IMR-90 (cell line): ENCODE results near the gene ABTB2. TPM values are rescaled to one million over a fixed set of nuclear protein-coding genes. Genes with fewer than 3 reads are reported as not detected.

ENCODE experiments used
- ATAC-seq: fragments of 200-7000 bp; cut with Tn5 transposase; 2 replicates; pipeline ENCODE4 v1.9.1; 2020; ENCODE audit warnings: low read depth, mild to moderate bottlenecking, moderate library complexity
- BruUV-seq: library from RNA; stranded (reverse); fragments of 400-500 nt; replicated peaks from 2 replicates; lab custom pipeline; 2021; lab: Mats Ljungman, UMichigan
- CTCF ChIA-PET: fragments of 300-600 bp; formaldehyde crosslinking; extraction: SDS; loops from one replicate; lab custom pipeline; 2021; ENCODE audit warnings: antibody characterized with exemption; lab: Yijun Ruan, JAX
- POLR2A ChIA-PET: fragments of 300-600 bp; sonication (Branson Sonifier 250); formaldehyde crosslinking; loops from one replicate; lab custom pipeline; 2022; ENCODE audit warnings: antibody characterized with exemption; ENCODE audit not compliant: unreplicated experiment; lab: Charles Lee
- DNase-seq: peaks from one replicate; pipeline ENCODE4 v3.0.0; 2013
- H2AFZ ChIP-seq: replicated peaks from 2 replicates; pipeline ENCODE3; 2013; ENCODE audit warnings: low read length, mild to moderate bottlenecking; ENCODE audit not compliant: poor library complexity
- H2AK5ac ChIP-seq: 2 replicates; pipeline ENCODE4 v1.6.1; 2013; ENCODE audit warnings: low read depth, low read length, inconsistent platforms
- H2AK9ac ChIP-seq: replicated peaks from 2 replicates; pipeline ENCODE3; 2013; ENCODE audit warnings: mild to moderate bottlenecking, low read depth, low read length, moderate library complexity; ENCODE audit not compliant: poor library complexity
- H2BK120ac ChIP-seq: 2 replicates; pipeline ENCODE4 v1.6.1; 2013; ENCODE audit warnings: low read depth, low read length, inconsistent platforms
- H2BK15ac ChIP-seq: 3 replicates; pipeline ENCODE4 v1.6.1; 2013; ENCODE audit warnings: low read depth, low read length, inconsistent platforms
- H2BK20ac ChIP-seq: 2 replicates; pipeline ENCODE4 v1.6.1; 2013; ENCODE audit warnings: low read depth, mild to moderate bottlenecking, inconsistent platforms, low read length, moderate library complexity
- H2BK5ac ChIP-seq: 2 replicates; pipeline ENCODE4 v1.6.1; 2013; ENCODE audit warnings: mild to moderate bottlenecking, low read depth, low read length, inconsistent platforms; ENCODE audit not compliant: poor library complexity, severe bottlenecking
- H3K14ac ChIP-seq: replicated peaks from 2 replicates; pipeline ENCODE4 v1.6.1; 2013; ENCODE audit warnings: low read depth, low read length, inconsistent platforms
- H3K18ac ChIP-seq: 2 replicates; pipeline ENCODE4 v1.6.1; 2013; ENCODE audit warnings: low read depth, low read length, control low read depth
- H3K23ac ChIP-seq: 2 replicates; pipeline ENCODE4 v1.6.1; 2013; ENCODE audit warnings: low read depth, low read length, inconsistent platforms
- H3K27ac ChIP-seq: 2 replicates; pipeline ENCODE4 v1.5.1; 2013; ENCODE audit warnings: mild to moderate bottlenecking, control low read depth, low read length; ENCODE audit not compliant: insufficient read depth
- H3K27me3 ChIP-seq: 2 replicates; pipeline ENCODE4 v1.6.1; 2013; ENCODE audit warnings: low read length; ENCODE audit not compliant: control insufficient read depth, insufficient read depth
- H3K36me3 ChIP-seq: 2 replicates; pipeline ENCODE4 v1.6.1; 2013; ENCODE audit warnings: low read length, mixed read lengths; ENCODE audit not compliant: control insufficient read depth, insufficient read depth
- H3K4ac ChIP-seq: 2 replicates; pipeline ENCODE4 v1.6.1; 2013; ENCODE audit warnings: low read depth, low read length, inconsistent platforms
- H3K4me1 ChIP-seq: 2 replicates; pipeline ENCODE4 v1.6.1; 2013; ENCODE audit warnings: low read length, mixed read lengths; ENCODE audit not compliant: control insufficient read depth, insufficient read depth
- H3K4me2 ChIP-seq: 2 replicates; pipeline ENCODE4 v1.6.1; 2013; ENCODE audit warnings: low read depth, mild to moderate bottlenecking, control low read depth, low read length, moderate library complexity
- H3K4me3 ChIP-seq: 2 replicates; pipeline ENCODE4 v1.5.1; 2013; ENCODE audit warnings: low read depth, mild to moderate bottlenecking, control low read depth, low read length, moderate library complexity; ENCODE audit not compliant: insufficient read depth
- H3K56ac ChIP-seq: 2 replicates; pipeline ENCODE4 v1.6.1; 2013; ENCODE audit warnings: low read length, inconsistent platforms; ENCODE audit not compliant: insufficient read depth; ENCODE audit errors: extremely low read depth
- H3K79me1 ChIP-seq, 2 experiments: 2 replicates each; pipeline ENCODE4 v1.6.1; 2013; ENCODE audit warnings: low read length in 2 of 2, inconsistent platforms in 1 of 2, low read depth in 1 of 2
- H3K9ac ChIP-seq: 2 replicates; pipeline ENCODE4 v1.6.1; 2013; ENCODE audit warnings: low read depth, low read length, control low read depth
- H3K9me1 ChIP-seq: 2 replicates; pipeline ENCODE4 v1.6.1; 2013; ENCODE audit warnings: low read length, inconsistent platforms; ENCODE audit not compliant: insufficient read depth
- H3K9me3 ChIP-seq: 2 replicates; pipeline ENCODE4 v1.6.1; 2013; ENCODE audit warnings: low read length; ENCODE audit not compliant: control insufficient read depth, insufficient read depth
- H4K20me1 ChIP-seq: 2 replicates; pipeline ENCODE4 v1.6.1; 2013; ENCODE audit warnings: low read length, inconsistent platforms; ENCODE audit not compliant: insufficient read depth
- H4K5ac ChIP-seq: 2 replicates; pipeline ENCODE4 v1.6.1; 2013; ENCODE audit warnings: mild to moderate bottlenecking, low read depth, low read length, control low read depth
- H4K8ac ChIP-seq, 2 experiments: 2 replicates each; pipeline ENCODE4 v1.6.1; 2013; ENCODE audit warnings: low read depth in 2 of 2, low read length in 2 of 2, control low read depth in 1 of 2, inconsistent platforms in 1 of 2
- H4K91ac ChIP-seq: 2 replicates; pipeline ENCODE4 v1.6.1; 2013; ENCODE audit warnings: low read depth, low read length, inconsistent platforms; ENCODE audit not compliant: insufficient read depth
- MAFK ChIP-seq: IDR thresholded peaks from 2 replicates; pipeline ENCODE4 v1.6.1; 2012; ENCODE audit warnings: low read depth, low read length, improper control_type of control experiment
- RCOR1 ChIP-seq: IDR thresholded peaks from 2 replicates; pipeline ENCODE4 v1.6.1; 2012; ENCODE audit warnings: mild to moderate bottlenecking, low read length, improper control_type of control experiment; ENCODE audit not compliant: insufficient replicate concordance
- RFX5 ChIP-seq: IDR thresholded peaks from 2 replicates; pipeline ENCODE4 v1.8.0; 2012; ENCODE audit warnings: low read depth, mild to moderate bottlenecking, low read length, moderate library complexity
- USF2 ChIP-seq: fragments of 150-350 bp; IDR thresholded peaks from 2 replicates; pipeline ENCODE4 v1.6.1; 2017; ENCODE audit warnings: mild to moderate bottlenecking, antibody characterized with exemption, low read length, low read depth
- WGBS, 2 experiments: methylation state at CpG; one replicate each; pipeline versions ENCODE4 v1.1.5 to v1.1.7; 2013; ENCODE audit warnings: missing lambda C conversion rate in 2 of 2; ENCODE audit not compliant: insufficient read length in 1 of 2; ENCODE audit errors: extremely low coverage in 2 of 2; 5-methylcytosine and 5-hydroxymethylcytosine counted together
- dilution Hi-C: fragments of 300-500 bp; cut with HindIII; formaldehyde crosslinking; loops from one replicate; pipeline ENCODE4 v1.14.3; 2018; ENCODE audit warnings: low sequenced_read_pairs; ENCODE audit not compliant: unreplicated experiment
- in situ Hi-C: fragments of 300-500 bp; cut with MboI; formaldehyde crosslinking; loops from 3 replicates; pipeline ENCODE4 v1.14.3; 2019; ENCODE audit warnings: low sequenced_read_pairs, inconsistent platforms, mixed read lengths
- intact Hi-C: fragments of 100-400 bp; cut with micrococcal nuclease; formaldehyde crosslinking; loops from 2 replicates; pipeline ENCODE4 v1.10.0; 2022
- polyA plus RNA-seq, 3 experiments: library from polyadenylated mRNA; depleted of rRNA; stranded (reverse); fragments of >200 nt; gene quantifications; 2 replicates each; pipeline ENCODE4 v1.2.3, GENCODE V29; 2012; ENCODE audit warnings: low replicate concordance in 1 of 3
- total RNA-seq: library from RNA; depleted of rRNA; stranded (reverse); fragments of >200 nt; gene quantifications from 2 replicates; pipeline ENCODE4 v1.2.3, GENCODE V29; 2012

Gene ABTB2
- total and polyA plus RNA-seq, 2 of the 4 experiments (the other 2 are of a cell fraction) = 0.18 to 2.0 TPM

GRCh38 chr11:34216706-34217105 lies 141.1 kb downstream of the ABTB2 start:
- Histone ChIP-seq H3K23ac (no peak overlapping the region), H4K8ac (no peak overlapping the region), H3K27ac (no peak overlapping the region), H4K91ac (no peak overlapping the region), H2BK120ac (no peak overlapping the region), H3K36me3 (no peaks in the 10 kb centered on the region), H3K4me1 (peaks cover 3% of the 10 kb centered on the region; the same call in 1 of the 2 replicates), H2AK5ac (no peak overlapping the region), H3K4me3 (no peak overlapping the region), H3K4me2 (no peak overlapping the region), H2AFZ (no peak overlapping the region), H3K4ac (no peak overlapping the region), H3K9me1 (no peaks in the 10 kb centered on the region), H4K20me1 (no peaks in the 10 kb centered on the region), H3K18ac (no peak overlapping the region), H3K79me1 (no peaks in the 10 kb centered on the region), H3K27me3 (no peaks in the 10 kb centered on the region; the same call in 1 of the 2 replicates), H3K9me3 (no peaks in the 10 kb centered on the region), H2BK5ac (no peak overlapping the region), H3K9ac (no peak overlapping the region), H3K56ac (no peak overlapping the region), H2BK20ac (no peak overlapping the region), H2BK15ac (no peak overlapping the region), H2AK9ac (no peak overlapping the region), H4K5ac (no peak overlapping the region), H3K14ac (no peak overlapping the region)
- CTCF ChIA-PET = no interaction called here
- POLR2A ChIA-PET = interaction anchor here (0.5 kb wide), 1 partner anchor 9 kb away, joined by 3 read pairs; no protein-coding TSS in a partner anchor
- DNase-seq (no peak), ATAC-seq (no peak)
- dilution Hi-C loops = no loop called here
- in situ Hi-C loops = no loop called here
- no TSS peak for BruUV-seq
- intact Hi-C loops = no loop called here
- 83% methylated on average over 1 of the region's 6 CpGs; no CpG with 5 or more reads in 1 of the 2 experiments for WGBS, 2 experiments
- TF ChIP-seq RFX5 = no peak
- no peak for TF ChIP-seq USF2
- TF ChIP-seq RCOR1 = no peak
- TF ChIP-seq MAFK = no peak
